Caki2 (cell line): ENCODE measurements around the gene SLC25A43. TPM values are rescaled to one million over a fixed set of nuclear protein-coding genes. Genes with fewer than 3 reads are reported as not detected.
"Not testable (repeated sequence)": the region's sequence is repeated elsewhere in the genome, so short reads cannot be mapped to it uniquely, and the experiment has no call there.

Source experiments
- DNase-seq: peaks from one replicate; pipeline ENCODE4 v3.0.0-alpha.2; 2015; ENCODE audit warnings: low read depth
- in situ Hi-C: cut with HindIII; loops from 2 replicates; pipeline ENCODE4 v1.10.0; 2016; ENCODE audit warnings: low sequenced_read_pairs, low pct_unique_long_range_greater_than_20kb, mixed read lengths
- total RNA-seq: library from RNA; depleted of rRNA; stranded (reverse); fragments of >200 nt; shearing (Covaris generic); gene quantifications from 2 replicates; pipeline ENCODE4 v1.2.3, GENCODE V29; 2014; ENCODE audit warnings: low replicate concordance; rRNA removed

Gene SLC25A43
- total RNA-seq, result 17.0 and 24.8 TPM in 2 replicates

DNA sequence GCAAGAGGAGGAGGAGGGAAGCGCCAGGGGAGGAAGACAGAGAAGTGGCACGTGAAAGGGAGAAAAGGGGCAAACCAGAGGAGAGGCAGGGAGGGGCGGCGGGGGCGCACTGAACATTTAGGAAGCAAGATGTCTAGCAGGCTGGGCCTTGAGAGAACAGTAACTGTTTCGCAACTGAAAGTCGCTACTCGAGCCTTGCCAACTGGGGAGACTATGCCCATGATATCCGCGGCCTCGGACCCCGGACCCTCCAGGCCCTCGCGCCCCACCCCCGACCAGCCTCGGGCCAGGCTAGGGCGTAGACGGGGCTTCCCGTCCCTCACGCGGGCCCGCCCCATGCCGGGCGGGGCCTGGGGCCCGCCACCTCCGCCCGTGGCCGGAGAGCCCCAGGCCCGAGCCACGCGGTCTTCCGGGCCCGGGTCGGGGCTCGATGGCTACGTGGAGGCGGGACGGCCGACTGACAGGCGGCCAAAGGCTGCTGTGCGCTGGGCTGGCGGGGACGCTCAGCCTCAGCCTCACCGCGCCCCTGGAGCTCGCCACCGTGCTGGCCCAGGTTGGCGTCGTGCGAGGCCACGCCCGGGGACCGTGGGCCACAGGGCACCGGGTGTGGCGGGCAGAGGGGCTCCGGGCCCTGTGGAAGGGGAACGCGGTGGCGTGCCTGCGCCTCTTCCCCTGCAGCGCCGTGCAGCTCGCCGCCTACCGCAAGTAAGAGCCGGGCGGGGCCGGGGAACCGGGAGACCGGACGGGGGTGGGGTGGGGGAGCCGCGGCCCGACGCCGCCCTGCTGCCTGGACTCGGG, at the start of gene SLC25A43:
Gene SLC25A43 (plus strand): TSS at position 363 of the 798 bp plus-strand sequence. CDS start 68 bp downstream, at position 431.
- in situ Hi-C loops, result no loop called here
- peak; percentile 25 for DNase-seq

DNA sequence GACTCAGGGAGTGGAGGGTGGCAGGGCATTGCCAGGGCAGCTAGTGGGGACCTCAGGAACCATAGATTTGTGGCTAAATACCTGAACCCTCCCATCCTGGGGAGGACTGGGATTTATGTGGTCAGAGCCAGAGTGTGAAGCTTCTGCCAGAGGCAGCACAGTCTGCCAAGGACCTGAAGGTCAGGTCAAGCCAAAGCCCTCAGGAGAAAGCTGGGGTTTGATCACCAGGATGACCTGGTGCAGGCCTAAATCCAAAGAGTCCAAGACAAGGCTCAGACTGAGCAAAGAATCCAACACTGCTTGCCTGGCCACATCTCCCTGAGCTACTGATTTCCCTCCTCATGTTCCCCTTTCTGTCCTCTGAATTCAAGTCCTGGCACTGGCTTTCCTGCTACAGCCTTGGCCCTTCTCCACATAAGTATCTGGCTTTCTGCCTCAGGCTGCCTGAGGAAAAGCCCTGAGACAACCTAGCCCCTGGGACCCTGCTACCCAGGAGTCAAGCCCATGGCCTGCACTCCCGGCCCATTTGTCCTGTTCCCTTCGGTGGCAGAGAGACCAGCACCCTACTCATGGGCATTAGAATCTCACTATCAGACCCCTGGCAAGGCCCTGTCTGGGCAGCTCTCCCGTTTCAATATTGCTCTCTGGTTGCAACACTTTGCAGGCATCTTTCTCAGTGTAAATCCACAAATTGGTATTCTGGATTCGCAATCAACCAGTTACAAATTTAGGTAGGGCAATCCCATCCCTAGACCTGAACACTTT, 39.3 kb upstream of the SLC25A43 start:
- in situ Hi-C loops, result no loop called here

DNA sequence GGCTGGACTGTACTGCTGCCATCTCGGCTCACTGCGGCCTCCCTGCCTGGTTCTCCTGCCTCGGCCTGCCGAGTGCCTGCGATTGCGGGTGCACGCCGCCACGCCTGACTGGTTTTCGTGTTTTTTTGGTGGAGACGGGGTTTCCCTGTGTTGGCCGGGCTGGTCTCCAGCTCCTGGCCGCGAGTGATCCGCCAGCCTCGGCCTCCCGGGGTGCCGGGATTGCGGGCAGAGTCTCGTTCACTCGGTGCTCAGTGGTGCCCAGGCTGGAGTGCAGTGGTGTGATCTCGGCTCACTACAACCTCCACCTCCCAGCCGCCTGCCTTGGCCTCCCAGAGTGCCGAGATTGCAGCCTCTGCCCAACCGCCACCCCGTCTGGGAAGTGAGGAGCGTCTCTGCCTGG, 37.7 kb upstream of the SLC25A43 start:
- in situ Hi-C loops, DNase-seq: not testable (repeated sequence)

More for the DNA sequence above, 39.3 kb upstream of the SLC25A43 start:
- no peak for DNase-seq

DNA sequence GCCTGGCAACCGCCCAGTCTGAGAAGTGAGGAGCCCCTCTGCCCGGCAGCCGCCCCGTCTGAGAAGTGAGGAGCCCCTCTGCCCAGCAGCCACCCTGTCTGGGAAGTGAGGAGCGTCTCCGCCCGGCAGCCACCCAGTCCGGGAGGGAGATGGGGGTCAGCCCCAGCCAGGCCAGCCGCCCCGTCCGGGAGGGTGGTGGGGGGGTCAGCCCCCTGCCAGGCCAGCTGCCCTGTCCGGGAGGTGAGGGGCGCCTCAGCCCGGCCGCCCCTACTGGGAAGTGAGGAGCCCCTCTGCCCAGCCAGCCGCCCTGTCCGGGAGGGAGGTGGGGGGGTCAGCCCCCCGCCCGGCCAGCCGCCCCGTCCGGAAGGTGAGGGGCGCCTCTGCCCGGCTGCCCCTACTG, 37.1 kb upstream of the SLC25A43 start:
- in situ Hi-C loops, DNase-seq: not testable (repeated sequence)

DNA sequence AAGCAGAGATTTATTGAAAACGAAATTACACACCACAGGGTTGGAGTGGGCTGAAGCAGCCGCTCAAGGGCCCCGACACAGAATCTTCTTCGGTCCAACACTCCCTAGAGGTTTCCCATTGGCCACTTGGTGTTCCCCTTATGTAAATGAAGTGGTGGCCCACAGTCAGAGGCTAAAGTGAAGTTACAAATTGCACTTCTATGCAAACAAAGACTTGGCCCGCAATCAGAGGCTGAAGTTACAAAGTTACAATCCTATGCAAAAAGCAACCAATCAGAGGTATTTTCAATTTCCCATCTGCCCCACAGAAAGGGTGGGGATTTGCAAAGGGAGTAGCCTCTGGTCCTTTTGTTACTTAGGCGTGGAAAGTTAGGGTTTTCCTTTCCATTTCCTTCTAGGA, 35.7 kb upstream of the SLC25A43 start:
- no peak for DNase-seq
- in situ Hi-C loops, result no loop called here

DNA sequence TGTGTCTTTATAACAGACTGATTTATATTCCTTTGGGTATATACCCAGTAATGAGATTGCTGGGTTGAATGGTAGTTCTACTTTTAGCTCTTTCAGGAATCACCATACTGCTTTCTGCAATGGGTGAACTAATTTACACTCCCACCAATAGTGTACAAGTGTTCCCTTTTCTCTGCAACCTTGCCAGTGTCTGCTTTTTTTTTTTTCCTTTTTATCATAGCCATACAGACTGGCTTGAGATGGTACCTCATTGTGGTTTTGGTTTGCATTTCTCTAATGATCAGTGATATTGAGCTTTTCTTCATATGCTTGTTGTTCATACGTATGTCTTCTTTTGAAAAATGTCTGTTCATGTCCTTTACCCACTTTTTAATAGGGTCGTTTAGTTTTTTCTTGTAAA, 27.3 kb upstream of the SLC25A43 start:
- in situ Hi-C loops, DNase-seq: not testable (repeated sequence)

DNA sequence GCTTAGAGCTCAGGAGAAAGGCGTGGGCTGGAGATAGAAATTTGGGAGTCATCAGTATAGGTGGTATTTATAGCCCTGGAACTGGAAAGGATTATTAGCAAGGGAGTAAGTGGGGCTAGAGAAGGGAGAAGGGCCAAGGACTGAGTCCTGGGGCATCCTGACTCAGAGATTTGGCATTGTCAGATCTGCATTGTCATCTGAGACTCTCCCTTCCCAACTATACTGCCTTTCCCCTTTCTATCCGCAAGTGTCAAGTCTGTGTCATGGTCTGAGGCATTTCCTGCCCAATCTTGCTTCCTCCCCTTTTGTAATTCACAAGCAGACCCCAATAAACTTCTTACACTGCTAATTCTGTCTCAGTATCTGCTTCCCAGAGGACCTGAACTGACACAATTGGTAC, 24.4 kb upstream of the SLC25A43 start:
- no peak for DNase-seq
- in situ Hi-C loops, result no loop called here

DNA sequence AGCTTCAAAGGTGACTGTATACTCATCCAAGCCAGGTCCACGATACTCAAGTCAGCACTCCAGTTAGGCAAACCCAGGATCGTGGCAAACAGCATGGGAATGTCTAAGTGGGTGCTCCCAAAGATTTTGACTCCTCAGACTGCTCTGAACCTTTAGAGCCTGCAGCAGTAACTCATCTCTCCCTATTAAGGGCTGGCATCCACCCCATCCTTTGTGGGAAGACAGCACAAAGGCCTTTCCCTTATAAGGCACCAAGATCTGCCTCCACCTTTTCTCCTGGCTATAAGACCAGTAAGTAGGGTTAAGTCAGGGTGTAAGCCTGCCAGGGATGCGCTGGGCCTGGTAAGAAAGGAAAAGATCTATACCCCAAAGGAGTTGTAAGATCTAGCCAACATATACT, 23.6 kb upstream of the SLC25A43 start:
- no peak for DNase-seq
- in situ Hi-C loops, result no loop called here

DNA sequence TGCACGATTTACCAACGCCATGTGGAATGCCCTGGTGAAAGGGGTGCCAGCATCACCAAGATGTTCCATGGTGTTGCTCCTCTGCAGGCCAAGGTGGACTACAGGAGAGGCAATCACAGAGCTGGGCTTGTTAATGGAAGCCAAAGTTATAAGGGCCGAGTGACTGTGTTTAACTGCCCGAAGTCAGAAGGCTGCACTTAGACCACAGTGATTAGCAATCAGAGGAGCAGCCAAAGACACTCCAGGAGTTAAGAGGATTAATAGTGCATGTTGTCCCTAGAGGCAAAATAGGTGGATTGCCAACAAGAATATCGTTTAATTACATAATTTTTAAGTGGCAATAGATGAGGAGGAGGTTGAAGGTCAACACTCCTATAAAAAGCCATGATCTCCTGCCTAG, 22.8 kb upstream of the SLC25A43 start:
- in situ Hi-C loops, result no loop called here
- DNase-seq, result no peak

DNA sequence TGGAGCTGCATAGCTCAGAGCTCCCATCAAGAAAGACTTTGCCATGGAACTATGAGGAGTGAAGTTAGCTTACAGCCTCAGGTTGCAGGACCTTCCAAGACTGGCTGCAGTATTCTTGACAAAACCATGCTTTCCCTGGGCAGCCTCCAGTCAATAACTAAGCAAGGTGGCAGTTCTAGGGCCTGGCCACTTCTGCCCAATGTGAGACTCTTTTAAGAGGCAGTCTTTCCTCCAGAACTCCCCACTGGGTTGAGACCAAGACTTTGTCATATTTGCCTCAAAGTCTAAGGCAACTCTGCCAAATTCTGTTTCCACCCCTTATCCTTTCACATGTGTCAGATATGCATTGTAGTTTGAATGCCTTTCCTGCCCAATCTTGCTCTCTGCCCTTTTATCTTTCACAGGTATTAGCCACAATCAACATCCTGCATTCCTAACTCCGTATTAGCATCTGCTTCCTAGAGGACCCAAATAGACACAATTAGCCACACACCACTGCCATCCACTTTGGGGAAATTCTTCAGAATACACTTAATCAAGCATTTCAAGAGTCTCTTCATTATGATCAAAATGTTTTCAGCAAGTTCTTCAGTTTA, 17.7 kb upstream of the SLC25A43 start:
- in situ Hi-C loops, result no loop called here
- DNase-seq, result no peak

DNA sequence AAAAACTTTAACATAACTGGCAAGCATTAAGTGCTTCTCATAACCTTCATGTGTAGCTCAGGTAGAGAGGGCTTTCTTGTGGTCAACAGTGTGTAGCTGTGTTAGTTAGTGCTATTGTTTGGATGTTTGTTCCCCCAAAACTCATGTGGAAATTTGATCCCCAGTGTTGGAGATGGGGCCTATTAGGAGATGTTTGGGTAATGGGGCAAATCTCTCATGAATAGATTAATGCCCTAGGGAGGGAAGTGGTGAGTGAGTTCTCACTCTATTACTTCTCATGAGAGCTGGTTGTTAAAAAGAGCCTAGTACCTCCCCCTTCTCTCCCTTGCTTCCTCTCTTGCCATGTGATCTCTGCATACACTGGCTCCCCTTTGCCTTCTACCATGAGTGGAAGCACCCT, 16.5 kb upstream of the SLC25A43 start:
- in situ Hi-C loops, result no loop called here
- no peak for DNase-seq

DNA sequence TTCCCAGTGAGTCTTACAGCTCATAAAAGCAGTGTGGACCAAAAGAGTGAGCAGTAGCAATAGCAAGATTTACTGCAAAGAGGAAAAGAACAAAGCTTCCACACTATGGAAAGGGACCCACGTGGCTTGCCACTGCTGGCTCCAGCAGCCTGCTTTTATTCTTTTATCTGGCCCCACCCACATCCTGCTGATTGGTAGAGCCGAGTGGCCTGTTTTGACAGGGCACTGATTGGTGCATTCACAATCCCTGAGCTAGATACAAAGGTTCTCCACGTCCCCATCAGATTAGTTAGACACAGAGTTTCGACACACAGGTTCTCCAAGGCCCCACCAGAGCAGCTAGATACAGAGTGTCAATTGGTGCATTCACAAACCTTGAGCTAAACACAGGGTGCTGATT, 12.5 kb upstream of the SLC25A43 start:
- in situ Hi-C loops, DNase-seq: not testable (repeated sequence)

DNA sequence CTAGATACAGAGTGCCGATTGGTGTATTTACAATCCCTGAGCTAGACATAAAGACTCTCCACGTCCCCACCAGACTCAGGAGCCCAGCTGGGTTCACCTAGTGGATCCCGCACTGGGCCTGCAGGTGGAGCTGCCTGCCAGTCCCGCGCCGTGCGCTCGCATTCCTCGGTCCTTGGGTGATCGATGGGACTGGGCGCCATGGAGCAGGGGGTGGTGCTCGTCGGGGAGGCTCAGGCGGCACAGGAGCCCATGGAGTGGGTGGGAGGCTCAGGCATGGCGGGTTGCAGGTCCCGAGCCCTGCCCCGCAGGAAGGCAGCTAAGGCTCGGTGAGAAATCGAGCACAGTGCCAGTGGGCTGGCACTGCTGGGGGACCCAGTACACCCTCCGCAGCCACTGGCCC, 11.7 kb upstream of the SLC25A43 start:
- in situ Hi-C loops, DNase-seq: not testable (repeated sequence)

DNA sequence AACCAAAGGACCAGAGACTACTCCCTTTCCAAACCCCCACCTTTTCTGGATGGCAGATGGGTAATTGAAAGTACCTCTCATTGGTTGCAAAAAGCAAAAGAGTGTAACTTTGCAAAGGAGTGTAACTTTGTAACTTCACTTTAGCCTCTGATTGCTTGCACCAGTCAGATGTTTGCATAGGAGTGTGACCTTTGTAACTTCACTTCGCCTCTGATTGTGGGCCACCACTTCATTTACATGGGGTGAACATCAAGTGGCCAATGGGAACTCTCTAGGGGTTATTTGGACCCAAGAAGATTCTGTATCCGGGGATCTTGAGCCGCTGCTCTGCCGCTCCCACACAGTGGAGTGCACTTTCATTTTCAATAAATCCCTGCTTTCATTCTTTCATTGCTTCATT, 9.9 kb upstream of the SLC25A43 start:
- in situ Hi-C loops, result no loop called here

DNA sequence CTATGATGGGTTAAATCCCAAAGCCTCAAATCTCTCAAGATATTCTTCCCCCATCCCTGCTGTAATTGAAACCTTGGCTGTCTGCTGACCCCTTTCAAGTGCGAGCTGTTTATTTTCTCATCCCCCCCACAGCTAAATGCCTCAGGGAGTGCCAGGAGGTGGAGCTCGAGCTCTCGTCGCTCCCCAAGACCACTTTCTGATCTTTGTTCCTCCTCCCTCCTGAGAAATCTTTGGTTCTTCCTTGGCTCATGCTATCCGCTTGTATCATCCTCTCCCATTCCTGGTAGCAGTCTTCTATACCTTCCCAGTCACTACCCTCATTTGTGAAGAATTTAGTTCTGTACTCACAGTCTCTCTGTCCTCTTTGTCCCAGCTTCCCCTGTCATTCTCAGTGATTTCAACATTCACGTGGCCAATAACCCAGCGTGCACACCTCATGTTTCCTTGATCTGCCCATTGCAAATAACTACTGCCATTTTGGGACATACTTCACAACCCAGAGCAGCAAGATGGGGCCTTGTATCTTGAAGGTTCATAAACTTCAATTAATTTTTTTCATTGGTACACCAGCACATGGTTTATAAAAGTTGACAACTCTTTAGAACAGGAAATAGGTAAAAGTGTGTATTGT, 9.2 kb upstream of the SLC25A43 start:
- DNase-seq, result no peak
- in situ Hi-C loops, result no loop called here

More for the DNA sequence above, 9.9 kb upstream of the SLC25A43 start:
- DNase-seq, result no peak

DNA sequence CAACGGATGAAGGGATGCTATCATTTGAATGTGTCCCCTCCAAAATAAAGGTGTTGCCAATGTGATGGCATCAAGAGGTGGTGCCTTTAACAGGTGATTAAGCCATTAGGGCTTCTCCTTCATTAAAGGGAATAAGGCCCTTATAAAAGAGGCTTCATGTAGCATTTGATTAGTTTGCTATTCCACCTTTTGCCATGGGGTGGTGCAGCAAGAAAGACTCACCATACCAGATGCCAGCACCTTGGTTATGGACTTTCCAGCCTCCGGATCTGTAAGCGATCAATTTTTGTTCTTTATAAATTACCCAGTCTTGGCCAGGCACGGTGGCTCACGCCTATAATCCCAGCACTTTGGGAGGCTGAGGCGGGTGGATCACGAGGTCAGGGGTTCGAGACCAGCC, 7.9 kb upstream of the SLC25A43 start:
- DNase-seq, result no peak
- in situ Hi-C loops, result no loop called here

DNA sequence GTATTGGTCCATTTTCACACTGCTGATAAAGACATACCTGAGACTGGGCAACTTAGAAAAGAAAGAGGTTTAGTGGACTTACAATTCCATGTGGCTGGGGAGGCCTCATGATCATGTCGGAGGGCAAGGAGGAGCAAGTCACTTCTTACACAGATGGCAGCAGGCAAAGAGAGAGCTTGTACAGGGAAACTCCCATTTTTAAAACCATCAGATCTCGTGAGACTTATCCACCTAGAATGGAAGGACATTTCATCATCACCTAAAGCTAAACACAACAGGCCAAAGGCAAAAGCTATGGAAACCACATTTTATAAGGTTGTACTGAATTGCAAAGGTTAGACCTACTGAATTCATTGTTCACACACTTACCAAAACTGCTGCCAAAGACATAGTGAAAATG, 6.0 kb upstream of the SLC25A43 start:
- DNase-seq, result no peak
- in situ Hi-C loops, result no loop called here

DNA sequence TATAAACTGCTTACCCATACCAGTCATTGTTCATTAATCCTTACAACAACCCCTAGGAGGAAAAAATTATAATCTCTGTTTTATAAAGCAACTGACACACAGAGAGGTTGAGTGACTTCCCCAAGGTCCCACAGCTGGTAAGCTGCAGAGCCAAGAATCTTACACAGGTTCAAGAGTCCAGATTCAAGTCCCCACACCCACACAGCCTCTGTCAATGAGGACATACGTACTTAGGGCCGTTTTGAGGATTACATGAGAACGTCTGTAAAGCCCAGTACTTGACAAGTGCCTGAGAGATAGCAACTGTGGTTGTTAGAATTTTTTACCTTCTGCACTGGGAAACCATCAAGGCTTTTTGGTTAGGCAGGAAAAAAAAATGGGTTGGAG, 556 bp upstream of the SLC25A43 start:
- DNase-seq, result no peak
- in situ Hi-C loops, result no loop called here

DNA sequence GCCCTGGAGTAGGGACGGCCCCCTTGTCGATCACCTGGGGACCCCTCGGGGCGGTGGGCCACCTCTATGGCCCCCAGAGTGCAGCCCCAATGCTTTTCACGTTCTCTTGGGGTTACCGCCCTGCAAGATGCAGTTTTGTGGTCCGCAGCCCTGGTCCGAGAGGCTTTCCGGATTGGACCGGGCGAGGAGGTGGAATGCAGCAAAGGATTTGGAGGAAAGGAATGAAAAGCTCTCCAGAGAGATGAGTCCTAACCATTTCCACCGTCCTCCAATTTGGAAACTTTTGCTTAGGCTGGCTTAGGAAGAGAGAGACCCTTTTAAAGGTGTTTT, 601 bp downstream of the SLC25A43 start:
- no peak for DNase-seq
- in situ Hi-C loops, result no loop called here
